ENCODE data around the gene KLHDC2.
"Not testable (repeated sequence)": the region's sequence is repeated elsewhere in the genome, so short reads cannot be mapped to it uniquely, and the experiment has no call there.

Gene KLHDC2

GRCh38 chr14:49767571-49768300 lies at the start of gene KLHDC2:
TSS of gene KLHDC2 (plus strand) at chr14:49768153. CDS start at chr14:49768469, 316 bp downstream.
- DNase-seq = peak; percentile 84

- DNase-seq = no peak
These were observed 47.2 kb upstream of the KLHDC2 start for GRCh38 chr14:49720744-49721143.

- DNase-seq = not testable (repeated sequence)
These were observed 46.1 kb upstream of the KLHDC2 start for GRCh38 chr14:49721733-49722435.

- DNase-seq = no peak
These were observed 40.8 kb upstream of the KLHDC2 start for GRCh38 chr14:49727171-49727570.

- no peak for DNase-seq
These were observed 35.1 kb upstream of the KLHDC2 start for GRCh38 chr14:49732896-49733295.

- no peak for DNase-seq
These were observed 34.1 kb upstream of the KLHDC2 start for GRCh38 chr14:49733836-49734235.

- not testable (repeated sequence) for DNase-seq
These were observed 32.3 kb upstream of the KLHDC2 start for GRCh38 chr14:49735669-49736068.

GRCh38 chr14:49745191-49745590 lies 22.8 kb upstream of the KLHDC2 start:
- no peak for DNase-seq

GRCh38 chr14:49746476-49746875 lies 21.5 kb upstream of the KLHDC2 start:
- not testable (repeated sequence) for DNase-seq

- DNase-seq = no peak
These were observed 13.3 kb upstream of the KLHDC2 start for GRCh38 chr14:49754570-49755097.

- DNase-seq = no peak
These were observed 12.6 kb upstream of the KLHDC2 start for GRCh38 chr14:49755378-49755777.

GRCh38 chr14:49761839-49762551 lies 6.0 kb upstream of the KLHDC2 start:
- no peak for DNase-seq

GRCh38 chr14:49766839-49767238 lies 1.1 kb upstream of the KLHDC2 start:
- no peak for DNase-seq

GRCh38 chr14:49767270-49767570 lies 733 bp upstream of the KLHDC2 start:
- DNase-seq = no peak

- DNase-seq = peak; percentile 46
These were observed 558 bp downstream of the KLHDC2 start for GRCh38 chr14:49768301-49769121.

- DNase-seq = no peak
These were observed 1.2 kb downstream of the KLHDC2 start for GRCh38 chr14:49769171-49769570.

- DNase-seq = no peak
These were observed 1.7 kb downstream of the KLHDC2 start for GRCh38 chr14:49769581-49770211.

- no peak for DNase-seq
These were observed 2.4 kb downstream of the KLHDC2 start for GRCh38 chr14:49770212-49770817.

- DNase-seq = not testable (repeated sequence)
These were observed 3.7 kb downstream of the KLHDC2 start for GRCh38 chr14:49771691-49772090.

- DNase-seq = no peak
These were observed 6.2 kb downstream of the KLHDC2 start for GRCh38 chr14:49774106-49774505.

- DNase-seq = no peak
These were observed 10.5 kb downstream of the KLHDC2 start for GRCh38 chr14:49778421-49778820.

GRCh38 chr14:49781040-49781439 lies 13.1 kb downstream of the KLHDC2 start:
- DNase-seq = not testable (repeated sequence)

All from NCI-H1105 treated with DMSO at 0.1 percent for 48 hours (cell line).